Renal pelvis (tissue), 12 donors: Measurements from ENCODE around the gene SSTR3. TPM values are rescaled to one million over a fixed set of nuclear protein-coding genes. Genes with fewer than 3 reads are reported as not detected.
A peak's percentile ranks its signal among the peaks of the same experiment; 100 is the strongest.
"Not testable (repeated sequence)": the region's sequence is repeated elsewhere in the genome, so short reads cannot be mapped to it uniquely, and the experiment has no call there.

ENCODE experiments used
- DNase-seq: peaks from one replicate; pipeline ENCODE4 v3.0.0-alpha.2; 2013
- long read RNA-seq, 16 experiments: transcript quantifications; one replicate each; lab custom pipeline, GENCODE V29; 2026
- polyA plus RNA-seq, 3 donors: library from polyadenylated mRNA; unstranded; fragments of 120-200 nt; gene quantifications; one replicate each; pipeline ENCODE4 v1.2.1, GENCODE V29; 2013; ENCODE audit not compliant: insufficient read length in 3 of 3

The SSTR3 gene
- 1 to 10 TPM; 1.1 to 1.2 (median 1.2) TPM for polyA plus RNA-seq
- long read RNA-seq, donor 1, result 0 reads
- long read RNA-seq, donor 2, full-length matches to known transcripts, result 1 of 1 reads
- long read RNA-seq, donor 2, partial matches to known transcripts, result 0 of 1 reads
- long read RNA-seq, donor 2, other reads (novel, unspliced or antisense), result 0 of 1 reads
- long read RNA-seq, donor 3, result 0 reads
- long read RNA-seq, donor 4, result 0 reads
- long read RNA-seq, donor 5, result 0 reads
- long read RNA-seq, donor 6, result 0 reads
- long read RNA-seq, donor 7, result 0 reads
- long read RNA-seq, donor 8, result 0 reads
- long read RNA-seq, donor 9, result 0 reads
- long read RNA-seq, donor 10, result 0 reads
- long read RNA-seq, donor 11, result 0 reads
- long read RNA-seq, donor 12, result 0 reads
- long read RNA-seq, donor 13, full-length matches to known transcripts, result 2 of 2 reads
- long read RNA-seq, donor 13, partial matches to known transcripts, result 0 of 2 reads
- long read RNA-seq, donor 13, other reads (novel, unspliced or antisense), result 0 of 2 reads
- long read RNA-seq, donor 14, result 0 reads
- long read RNA-seq, donor 15, result 0 reads
- long read RNA-seq, donor 16, result 0 reads

DNA sequence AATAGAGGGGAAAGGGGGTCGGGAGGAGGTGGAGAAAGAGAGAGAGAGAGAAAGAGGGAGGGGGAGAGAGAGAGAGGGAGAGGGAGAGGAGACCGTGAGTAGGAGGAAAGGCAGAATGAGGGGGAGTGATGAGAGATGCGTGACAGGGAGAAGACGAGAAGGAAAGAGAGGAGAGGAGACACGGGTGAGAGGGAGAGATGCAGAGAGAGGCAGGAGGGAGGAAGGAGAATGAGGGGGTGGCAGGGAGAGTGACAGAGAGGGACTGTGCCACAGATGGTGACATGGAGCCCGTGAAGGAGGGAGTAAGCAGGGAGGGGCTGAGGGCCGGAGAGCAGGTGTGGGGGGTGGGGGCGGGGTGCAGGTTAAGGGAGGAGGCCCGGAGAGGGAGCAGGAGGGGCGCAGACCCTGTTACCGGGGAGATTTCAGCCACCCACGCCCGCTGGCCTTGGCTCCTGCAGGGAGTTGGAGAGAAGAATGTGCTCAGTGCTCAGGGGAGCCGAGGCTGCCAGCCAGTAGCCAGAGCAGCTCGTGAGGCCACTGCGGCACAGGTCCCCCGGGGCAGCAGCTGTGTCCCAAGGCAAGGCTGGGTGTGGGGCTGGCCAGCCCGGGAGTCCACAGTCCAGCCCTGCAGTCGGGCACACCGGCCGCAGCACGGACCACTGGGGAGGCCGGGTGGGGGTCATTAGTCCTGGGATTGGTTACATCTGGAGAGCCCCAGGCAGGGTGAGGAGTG lies at the start of gene SSTR3:
Gene SSTR3, minus strand, starts transcription at position 304 of the 733 bp plus-strand sequence. CDS start 4,674 bp downstream, outside the sequence.
- DNase-seq, result peak; percentile 46

DNA sequence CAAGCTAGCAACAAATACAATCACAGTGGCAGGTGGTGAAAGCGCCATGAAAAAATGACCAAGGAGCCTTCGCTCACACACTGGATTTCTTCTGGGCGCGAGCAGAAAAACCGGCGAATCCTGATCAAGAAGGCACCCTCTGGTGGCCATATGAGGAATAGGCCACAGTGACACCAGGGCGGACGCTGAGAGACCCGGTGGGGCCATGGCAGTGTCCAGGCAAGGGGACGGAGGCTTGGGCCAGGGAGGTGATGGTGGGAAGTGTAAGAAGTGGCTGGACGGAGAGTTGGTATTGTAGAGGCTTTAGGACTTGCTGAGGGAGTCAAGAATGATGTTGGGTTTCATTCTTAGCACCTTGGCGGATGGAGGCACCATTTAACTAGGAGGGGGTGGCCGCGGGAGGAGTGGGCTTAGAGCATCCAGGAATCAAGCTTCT lies 48.6 kb upstream of the SSTR3 start:
- no peak for DNase-seq

DNA sequence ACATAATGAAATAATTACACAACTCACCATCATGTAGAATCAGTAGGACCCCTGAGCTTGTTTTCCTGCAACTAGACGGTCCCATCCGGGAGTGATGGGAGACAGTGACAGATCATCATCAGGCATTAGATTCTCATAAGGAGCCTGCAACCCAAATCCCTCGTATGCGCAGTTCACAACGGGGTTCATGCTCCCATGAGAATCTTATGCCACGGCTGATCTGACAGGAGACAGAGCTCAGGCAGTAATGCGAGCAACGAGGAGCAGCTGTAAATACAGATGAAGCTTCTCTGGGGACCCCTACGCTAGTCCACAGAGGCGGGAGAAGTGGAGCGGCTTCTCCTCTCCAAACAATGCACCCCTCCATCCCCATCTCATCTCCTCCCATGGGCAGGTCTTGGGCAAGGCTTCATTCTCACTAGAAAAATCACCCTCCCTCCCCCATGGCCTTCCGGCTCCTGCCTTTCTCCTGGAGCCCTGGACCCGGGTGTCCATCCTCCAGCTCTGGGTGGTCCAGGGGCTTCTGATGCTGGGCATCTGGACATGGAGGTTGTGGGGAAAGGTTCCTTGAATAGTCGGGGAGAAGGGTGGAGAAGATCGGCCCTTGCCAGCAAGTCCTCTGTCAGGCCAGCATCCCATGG lies 48.0 kb upstream of the SSTR3 start:
- DNase-seq, result no peak

DNA sequence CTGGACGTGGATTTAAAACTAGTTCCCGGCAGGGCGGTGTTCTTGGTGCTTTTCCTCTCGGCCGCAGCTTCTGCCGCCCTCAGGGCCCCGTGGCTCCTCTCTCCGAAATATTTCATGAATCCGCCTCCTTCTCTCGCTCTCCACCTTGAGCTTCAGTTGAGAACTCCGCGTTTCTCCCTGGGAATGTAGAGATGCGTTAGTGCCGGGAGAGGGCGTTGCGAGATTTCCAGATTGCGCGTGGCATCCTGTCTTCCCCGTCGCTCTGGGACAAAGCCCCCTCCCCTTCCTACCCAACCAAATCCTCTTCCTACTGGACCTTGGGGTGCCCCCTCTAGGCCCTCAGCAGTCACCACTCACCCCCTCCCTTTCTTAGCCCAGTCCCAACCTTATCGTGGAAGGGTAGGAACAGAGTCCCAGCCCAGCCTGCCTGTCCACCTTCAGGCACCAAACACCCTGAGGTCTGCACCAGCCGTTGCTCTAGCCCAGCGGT lies 47.3 kb upstream of the SSTR3 start:
- no peak for DNase-seq

DNA sequence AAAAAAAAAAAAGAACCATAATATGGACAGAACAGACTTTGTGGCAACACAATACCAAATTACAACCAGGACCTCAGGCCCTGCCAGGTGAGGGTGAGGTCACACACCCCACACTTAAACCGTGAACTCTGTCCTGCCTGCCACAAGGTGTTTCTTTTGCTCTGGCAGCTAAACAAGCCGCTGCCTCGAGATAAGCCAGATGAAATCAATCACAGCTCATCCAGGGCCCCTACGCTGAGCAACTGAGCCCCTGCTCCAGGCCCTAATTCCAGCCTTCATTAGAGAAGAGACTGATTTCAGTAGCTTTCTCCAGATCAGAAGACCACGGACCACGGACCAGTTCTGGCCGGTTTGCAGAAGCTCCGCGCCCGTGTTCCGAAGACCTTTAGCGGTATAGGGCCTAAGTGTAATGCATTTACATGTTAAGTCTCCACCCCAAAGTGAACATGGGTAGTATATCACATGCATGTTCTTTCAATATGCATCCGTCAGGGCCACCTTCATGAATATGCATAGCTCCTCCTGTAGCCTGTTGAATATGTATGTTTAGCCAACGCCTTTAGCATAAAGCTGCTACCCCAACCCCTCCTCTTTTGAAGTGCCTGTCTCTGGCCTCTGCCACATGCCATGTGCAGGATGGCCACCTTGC lies 46.6 kb upstream of the SSTR3 start:
- no peak for DNase-seq

DNA sequence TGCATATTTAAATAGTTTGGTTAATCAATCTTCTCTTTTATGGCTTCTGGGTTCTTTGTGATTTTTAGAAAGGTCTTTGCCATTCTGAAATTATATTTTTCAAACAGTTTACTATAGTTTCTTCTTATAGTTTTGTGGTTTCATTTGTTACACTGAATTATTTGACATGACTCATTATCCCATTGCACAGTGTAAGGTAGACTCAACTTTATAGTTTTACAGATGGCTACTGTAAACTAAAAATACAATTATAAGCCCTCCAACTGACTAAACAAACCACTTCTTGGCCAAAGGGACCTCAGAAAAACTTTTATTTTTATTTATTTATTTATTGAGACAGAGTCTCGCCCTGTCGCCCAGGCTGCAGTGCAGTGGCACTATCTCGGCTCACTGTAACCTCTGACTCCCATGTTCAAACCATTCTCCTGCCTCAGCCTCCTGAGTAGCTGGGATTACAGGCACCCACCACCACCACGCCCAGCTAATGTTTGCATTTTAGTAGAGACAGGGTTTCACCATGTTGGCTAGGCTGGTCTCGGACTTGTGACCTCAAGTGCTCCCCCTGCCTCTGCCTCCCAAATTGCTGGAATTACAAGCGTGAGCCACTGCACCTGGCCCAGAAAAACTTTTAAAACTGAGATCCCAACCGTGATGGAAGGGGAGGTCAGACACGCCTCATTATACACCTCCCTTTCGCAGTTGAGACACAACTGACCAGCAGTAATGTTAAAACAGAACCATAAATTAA lies 45.9 kb upstream of the SSTR3 start:
- no peak for DNase-seq

DNA sequence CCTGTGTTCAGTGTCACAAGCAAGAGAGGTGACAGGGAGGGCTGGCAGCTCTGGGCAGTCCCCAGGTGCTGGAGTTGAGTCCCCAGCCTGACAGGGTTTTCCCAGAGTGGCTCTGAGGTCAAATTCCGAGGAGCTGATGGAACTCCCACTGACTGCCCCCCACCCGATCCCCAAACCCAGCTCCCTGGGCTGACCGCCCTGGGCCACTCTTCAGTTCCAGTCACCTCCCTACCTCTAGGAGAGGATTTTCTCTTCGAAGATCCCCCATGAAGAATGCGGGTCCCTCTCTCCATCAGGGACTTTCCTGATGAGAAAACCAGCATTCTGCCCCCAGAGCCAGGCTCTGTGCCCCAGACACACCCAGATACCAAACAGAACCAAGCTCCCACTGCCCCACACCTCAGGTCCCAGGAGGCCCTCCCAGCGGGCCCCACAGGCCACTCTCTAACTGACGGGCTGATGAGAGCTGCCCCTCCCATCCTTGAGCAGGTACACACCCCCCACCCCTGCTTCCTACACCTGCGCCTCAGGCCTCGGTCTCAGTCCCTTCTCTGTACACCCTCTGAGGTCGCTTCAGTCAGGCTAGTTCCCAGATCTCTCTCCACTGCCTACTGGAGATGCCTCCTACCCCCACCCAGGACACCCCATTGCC lies 43.9 kb upstream of the SSTR3 start:
- DNase-seq, result no peak

DNA sequence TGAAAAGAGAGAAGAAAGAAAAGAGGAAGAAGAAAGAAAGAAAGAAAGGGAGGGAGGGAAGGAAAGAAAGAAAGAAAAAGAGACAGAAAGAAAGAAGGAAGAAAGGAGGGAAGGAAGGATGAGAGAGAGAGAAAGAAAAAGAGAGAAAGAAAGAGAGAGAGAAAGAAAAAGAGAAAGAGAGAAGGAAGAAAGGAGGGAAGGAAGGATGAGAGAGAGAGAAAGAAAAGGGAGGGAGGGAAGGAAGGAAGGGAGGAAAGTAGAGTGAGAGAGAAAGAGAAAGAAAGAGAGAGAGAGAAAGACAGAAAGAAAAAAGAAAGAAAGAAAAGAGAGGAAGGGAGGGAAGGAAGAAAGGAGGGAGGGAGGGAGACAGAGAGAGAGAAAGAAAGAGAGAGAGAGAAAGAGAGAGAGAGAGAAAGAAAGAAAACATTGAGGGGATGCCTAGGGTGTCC lies 43.3 kb upstream of the SSTR3 start:
- no peak for DNase-seq

DNA sequence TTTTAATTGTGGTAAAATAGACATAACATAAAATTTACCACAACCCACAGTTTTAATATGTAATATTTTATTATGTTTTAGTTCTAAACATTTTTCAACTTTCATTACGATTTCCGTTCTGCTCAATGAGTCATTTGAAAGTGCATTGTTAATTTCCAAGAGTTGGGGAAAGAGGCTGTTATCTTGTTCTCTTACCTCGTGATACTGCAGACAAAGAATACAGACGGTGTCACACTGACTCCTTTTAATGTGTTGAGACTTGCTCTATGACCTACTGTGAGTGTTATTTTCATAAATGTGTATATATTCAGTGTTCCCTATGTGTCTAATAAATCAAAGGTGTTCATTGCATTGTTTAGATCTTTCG lies 42.6 kb upstream of the SSTR3 start:
- no peak for DNase-seq

DNA sequence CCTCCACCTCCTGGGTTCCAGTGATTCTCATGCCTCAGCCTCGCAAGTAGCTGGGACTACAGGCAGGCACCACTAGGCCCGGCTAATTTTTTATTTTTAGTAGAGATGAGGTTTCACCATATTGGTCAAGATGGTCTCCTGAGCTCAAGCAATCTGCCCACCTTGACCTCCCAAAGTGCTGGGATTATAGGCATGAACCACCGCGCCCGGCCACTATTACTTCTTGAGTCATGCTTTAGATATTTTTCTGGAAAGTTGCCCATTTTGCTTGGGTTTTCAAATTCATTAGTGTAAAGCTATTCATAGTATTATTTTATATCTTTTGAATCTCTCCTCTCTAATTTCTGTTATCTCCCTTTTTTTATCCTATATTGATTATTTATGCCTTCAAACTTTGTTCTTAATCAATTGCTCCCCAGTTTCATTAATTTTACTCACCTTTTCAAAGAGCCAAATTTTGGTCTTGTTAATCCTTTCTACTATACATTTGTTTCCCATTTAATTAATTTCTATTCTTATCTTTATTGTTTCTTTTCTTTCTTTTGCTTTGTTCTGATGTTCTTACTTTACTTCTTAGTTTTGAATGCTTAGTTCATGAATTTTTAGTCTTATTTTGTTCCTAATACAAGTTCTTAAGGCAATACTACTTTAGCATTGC lies 42.1 kb upstream of the SSTR3 start:
- no peak for DNase-seq

DNA sequence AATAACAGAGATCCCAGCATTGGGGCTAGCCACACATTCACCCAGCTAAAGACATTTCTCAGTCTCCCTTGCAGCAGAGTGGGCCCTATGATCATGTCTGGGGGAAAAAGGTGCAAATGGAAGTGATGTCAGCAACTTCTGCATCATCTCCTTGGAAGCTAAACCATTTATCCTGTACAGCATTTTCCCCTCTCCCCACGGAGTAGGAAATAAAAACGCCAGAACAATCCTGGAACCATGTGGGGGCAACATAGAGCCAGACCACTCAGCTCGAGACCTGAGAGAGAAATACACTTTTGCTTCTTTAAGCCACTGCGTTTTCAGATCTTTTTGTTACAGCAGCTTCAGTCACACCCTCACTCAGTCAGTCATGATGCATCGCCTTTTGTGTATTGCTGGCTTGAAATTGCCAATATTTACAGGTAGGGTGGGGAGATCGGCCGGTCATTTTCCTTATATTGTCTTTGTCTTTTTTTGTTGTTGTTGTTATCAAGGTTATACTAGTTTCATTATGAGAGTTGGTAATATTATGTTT lies 40.9 kb upstream of the SSTR3 start:
- DNase-seq, result no peak

DNA sequence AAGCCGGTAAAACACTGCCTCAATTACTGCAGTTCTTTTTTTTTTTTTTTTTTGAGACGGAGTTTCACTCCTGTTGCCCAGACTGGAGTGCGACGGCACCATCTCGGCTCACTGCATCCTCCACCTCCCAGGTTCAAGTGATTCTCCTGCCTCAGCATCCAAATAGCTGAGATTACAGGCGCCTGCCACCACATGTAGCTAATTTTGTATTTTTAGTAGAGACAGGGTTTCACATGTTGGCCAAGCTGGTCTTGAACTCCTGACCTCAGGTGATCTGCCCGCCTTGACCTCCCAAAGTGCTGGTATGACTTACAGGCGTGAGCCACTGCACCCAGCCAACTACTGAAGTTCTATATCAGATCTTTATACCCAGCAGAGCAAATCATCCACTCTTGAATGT lies 39.6 kb upstream of the SSTR3 start:
- DNase-seq, result not testable (repeated sequence)

DNA sequence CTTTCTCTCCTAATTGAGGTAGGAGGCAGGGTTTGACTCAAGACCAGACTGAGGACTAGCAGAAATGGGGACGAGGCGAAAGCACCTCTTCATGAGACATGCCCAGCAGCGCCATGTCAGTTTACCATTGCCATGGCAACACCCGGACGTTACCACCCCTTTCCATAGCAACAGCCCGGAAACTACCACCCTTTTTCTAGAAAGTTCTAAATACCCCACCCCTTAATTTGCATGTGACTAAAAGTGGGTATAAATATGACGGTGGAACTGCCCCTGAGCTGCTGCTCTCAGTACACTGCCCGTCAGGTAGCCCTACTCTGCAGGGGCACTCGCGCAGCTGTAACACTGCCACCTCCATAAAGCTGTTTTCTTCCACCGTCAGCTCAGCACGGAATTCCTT lies 37.7 kb upstream of the SSTR3 start:
- no peak for DNase-seq

DNA sequence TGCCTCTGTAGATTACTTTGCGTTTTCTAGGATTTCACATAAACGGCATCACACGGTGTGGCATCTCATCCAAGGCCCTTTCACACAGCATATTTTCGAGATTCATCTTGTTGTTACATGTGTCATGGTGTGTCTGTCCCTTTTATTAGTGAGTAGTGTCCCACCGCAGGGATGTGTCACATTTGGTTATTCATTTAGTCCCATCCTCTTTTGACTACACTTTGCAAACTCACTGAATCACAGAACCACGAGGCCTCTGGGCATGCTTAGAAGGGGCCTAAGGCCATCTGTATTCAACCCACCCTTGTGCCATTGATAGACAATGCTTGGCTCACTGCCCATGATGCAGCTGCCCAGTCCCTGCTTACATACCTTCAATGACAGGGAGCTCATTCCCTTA lies 36.0 kb upstream of the SSTR3 start:
- DNase-seq, result no peak

DNA sequence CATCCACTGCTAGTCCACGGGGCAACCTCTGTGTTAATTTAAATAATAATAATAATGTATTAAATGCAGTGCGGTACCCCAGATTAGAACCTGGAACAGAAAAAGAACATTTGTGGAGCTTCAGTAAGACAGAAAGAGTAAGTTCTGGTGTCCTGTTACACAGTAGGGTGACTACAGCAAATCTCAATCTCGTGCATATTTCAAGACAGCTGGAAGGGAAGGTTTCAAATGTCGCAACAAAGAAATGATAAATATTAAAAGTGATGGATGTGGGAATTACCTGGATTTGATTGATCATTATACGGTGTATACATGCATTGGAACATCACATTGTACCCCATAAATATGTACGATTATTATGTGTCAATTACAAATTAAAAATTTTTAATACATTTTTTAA lies 33.5 kb upstream of the SSTR3 start:
- no peak for DNase-seq

DNA sequence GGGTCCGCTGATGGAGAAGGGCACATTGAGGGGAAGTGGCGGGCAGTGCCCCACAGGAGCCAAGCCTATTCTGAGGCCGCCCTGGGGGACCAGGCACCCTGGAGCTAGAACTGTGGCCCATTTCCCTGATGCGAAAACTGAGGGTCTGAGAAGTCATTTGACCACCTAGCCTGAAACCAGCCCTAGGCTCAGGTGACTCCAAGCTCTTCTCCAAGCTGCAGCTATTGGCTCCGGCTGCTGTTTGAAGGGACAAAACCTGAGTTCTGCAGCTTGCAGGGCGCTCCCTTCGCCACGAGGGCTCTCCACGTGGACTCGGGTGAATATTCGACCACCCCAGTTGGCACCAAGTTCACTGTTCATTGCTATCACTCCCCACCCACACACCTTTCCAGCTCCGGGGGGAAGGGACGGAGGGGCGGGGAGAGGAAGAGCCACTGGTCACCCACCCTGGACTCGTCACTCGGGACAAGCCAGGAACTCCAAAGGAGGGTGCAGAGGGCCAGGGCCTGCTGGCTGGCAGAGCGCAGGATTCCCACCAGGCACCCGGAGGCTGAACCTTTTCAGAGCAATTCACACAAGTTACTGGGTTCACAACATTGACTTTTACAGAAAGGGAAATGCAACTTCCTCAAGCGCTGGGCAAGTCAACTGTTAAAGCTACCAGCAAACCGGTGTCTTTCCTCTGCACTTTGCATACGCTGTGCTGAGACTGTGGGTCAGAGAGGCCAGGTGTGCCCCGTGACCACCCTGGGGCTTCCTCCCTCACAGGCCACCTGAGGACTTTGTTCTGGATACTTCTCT lies 32.8 kb upstream of the SSTR3 start:
- DNase-seq, result no peak

DNA sequence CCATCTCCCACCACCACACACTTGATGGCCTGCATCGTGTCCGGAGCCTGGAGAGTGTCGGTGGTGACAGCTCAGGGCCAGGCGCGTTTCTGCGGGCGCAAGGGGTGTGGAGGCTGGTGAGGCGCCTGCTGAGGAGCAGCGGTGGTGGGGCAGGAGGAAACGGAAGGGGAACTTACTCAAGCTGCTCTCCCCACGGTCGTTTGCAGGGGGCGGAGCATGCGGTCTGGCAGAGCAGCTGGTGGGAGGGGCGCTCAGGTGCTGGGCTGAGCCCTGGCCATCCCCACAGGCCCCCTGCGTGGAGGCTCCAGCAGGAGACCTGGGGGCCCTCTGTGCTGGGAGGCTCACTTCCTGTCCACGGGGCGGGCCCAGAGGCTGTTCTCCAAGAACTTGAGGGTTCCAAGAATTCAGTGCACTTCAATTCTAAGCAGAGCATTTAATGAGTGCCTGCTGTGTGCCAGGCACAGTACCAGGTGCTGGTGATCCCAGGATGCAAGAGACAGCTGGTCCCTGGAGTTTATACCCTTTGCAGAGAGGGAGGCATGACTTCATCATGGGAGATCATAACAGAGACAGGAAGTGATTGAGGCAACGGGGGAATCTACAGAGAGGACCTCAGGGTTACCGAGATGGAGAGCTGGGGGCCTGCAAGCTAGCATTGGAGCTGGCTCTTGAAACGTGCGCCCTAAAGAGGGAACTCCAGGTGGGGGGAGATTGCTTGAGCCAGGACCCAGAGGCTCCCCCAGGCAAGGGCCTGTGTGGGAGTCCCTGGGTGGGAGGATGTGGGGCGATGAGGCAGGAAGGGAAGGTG lies 32.0 kb upstream of the SSTR3 start, which contains the start of gene RAC2:
Gene RAC2, minus strand, starts transcription at position 156 of the 808 bp plus-strand sequence. Its CDS starts 121 bp downstream, at position 35.
- no peak for DNase-seq
